K562 (cell line): ENCODE results near the gene DALRD3. TPM values are rescaled to one million over a fixed set of nuclear protein-coding genes. Genes with fewer than 3 reads are reported as not detected.

Source experiments
- ARID1B ChIP-seq: fragments of 450-650 bp; IDR thresholded peaks from 2 replicates; pipeline ENCODE4 v1.6.1; 2016; ENCODE audit warnings: antibody characterized with exemption, mild to moderate bottlenecking, inconsistent platforms
- ATF7 ChIP-seq: fragments of 450-650 bp; IDR thresholded peaks from 2 replicates; pipeline ENCODE4 v1.7.1; 2014; ENCODE audit warnings: mild to moderate bottlenecking, moderate library complexity
- CLOCK ChIP-seq: fragments of 250-450 bp; sonication (Bioruptor Pico); IDR thresholded peaks from 2 replicates; pipeline ENCODE4 v1.4.0; 2020; ENCODE audit warnings: mild to moderate bottlenecking, moderate library complexity, borderline replicate concordance
- FOXP4 ChIP-seq: sonication (generic); formaldehyde crosslinking; IDR thresholded peaks from 2 replicates; pipeline ENCODE4 v1.8.0; 2022; ENCODE audit warnings: mild to moderate bottlenecking, missing genetic modification reagents, borderline replicate concordance
- HDAC3 ChIP-seq: fragments of 450-650 bp; IDR thresholded peaks from 2 replicates; pipeline ENCODE4 v1.6.1; 2018; ENCODE audit warnings: borderline replicate concordance, mild to moderate bottlenecking, moderate library complexity; ENCODE audit not compliant: partially characterized antibody
- JUND ChIP-seq, 2 experiments: IDR thresholded peaks; 2 replicates in 1 of 2; 3 replicates in 1 of 2; pipeline ENCODE4 v1.6.1; 2011; ENCODE audit warnings: borderline replicate concordance in 2 of 2, low read depth in 2 of 2, low read length in 2 of 2, improper control_type of control experiment in 1 of 2, missing biosample characterization in 1 of 2, missing genetic modification characterization in 1 of 2, missing genetic modification reagents in 1 of 2
- KLF6 ChIP-seq: fragments of 250-450 bp; sonication (Bioruptor Pico); IDR thresholded peaks from 2 replicates; pipeline ENCODE4 v1.4.0; 2020; ENCODE audit warnings: mild to moderate bottlenecking, moderate library complexity, borderline replicate concordance
- NFRKB ChIP-seq: fragments of 450-650 bp; IDR thresholded peaks from 2 replicates; pipeline ENCODE4 v1.6.1; 2016; ENCODE audit warnings: low read depth
- TARDBP ChIP-seq: fragments of 450-650 bp; IDR thresholded peaks from 2 replicates; pipeline ENCODE4 v1.6.1; 2016
- ZBTB26 ChIP-seq: fragments of 450-650 bp; formaldehyde crosslinking; IDR thresholded peaks from 2 replicates; pipeline ENCODE4 v1.4.0; 2022; ENCODE audit warnings: missing genetic modification characterization
- ZNF263 ChIP-seq: sonication (generic); formaldehyde crosslinking; IDR thresholded peaks from 2 replicates; pipeline ENCODE4 v1.8.0; 2022; ENCODE audit warnings: mild to moderate bottlenecking, missing genetic modification reagents, borderline replicate concordance
- ZNF407 ChIP-seq: fragments of 450-650 bp; IDR thresholded peaks from 2 replicates; pipeline ENCODE4 v1.6.1; 2016; ENCODE audit warnings: low read depth
- polyA plus RNA-seq, 8 experiments: library from polyadenylated mRNA; depleted of rRNA in 4 of 8; stranded (reverse) in 5 of 8; unstranded in 3 of 8; fragments of >200 nt; fragmentation: Nextera tagmentation in 2 of 8; fragmentation: Illumina TruSeq in 1 of 8; extraction: Ambion mirVana in 2 of 8; extraction: Trizol in 1 of 8; gene quantifications; 2 replicates each; pipeline versions ENCODE4 v1.2.1 to v1.2.3, GENCODE V29; 2011 to 2014; ENCODE audit warnings: inconsistent platforms in 1 of 8, missing spikeins in 1 of 8
- total RNA-seq, 7 experiments: library from RNA; depleted of rRNA in 6 of 7; stranded (reverse); fragments of >200 nt in 6 of 7; fragmentation: Illumina TruSeq in 2 of 7; extraction: Trizol in 2 of 7; gene quantifications; 2 replicates each; pipeline versions ENCODE4 v1.2.1 to v1.2.3, GENCODE V29; 2011 to 2021; ENCODE audit warnings: low replicate concordance in 1 of 7

The DALRD3 gene
- total and polyA plus RNA-seq, 9 of the 15 experiments (the other 6 are each of a cell fraction or from before 2014, with no cell fraction given) = 6.6 to 31.3 (median 14.4) TPM

DNA sequence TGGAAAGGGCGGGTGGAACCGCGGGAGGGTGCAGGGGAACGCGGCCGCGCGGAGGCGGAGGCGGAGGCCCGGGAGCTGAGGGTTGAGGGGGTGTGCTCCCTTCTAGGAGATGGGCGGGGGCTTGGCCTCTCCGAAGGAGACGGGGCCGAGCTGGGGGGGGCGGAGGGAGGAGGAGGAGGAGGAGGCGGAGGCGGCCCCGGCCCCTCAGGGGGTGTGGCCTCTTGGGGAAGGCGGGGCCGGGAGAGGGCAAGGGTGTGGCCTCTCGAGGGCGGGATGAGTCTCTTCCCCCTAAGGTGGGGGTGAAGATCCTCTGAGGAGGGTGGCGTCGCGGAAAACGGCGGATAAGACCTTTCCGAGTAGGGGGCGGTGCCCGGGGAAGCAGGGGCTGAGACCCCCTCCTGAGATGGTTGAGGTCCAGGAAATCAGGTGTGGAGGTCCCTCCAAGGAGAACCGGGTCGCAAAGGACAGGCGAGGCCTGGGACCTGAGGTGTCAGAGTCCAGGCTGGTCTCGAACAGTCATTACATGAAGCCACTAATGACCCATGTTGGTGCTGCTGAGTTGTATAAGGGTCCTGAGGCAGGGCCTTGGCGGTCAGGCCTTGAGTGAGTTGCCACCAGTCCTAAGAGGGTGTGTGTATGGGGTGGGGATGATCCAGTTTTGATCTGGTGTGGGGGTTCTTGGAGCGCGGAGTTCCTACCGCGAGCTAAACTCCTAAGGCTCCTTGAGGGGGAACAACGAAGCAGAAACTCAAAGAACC lies 10.4 kb downstream of the DALRD3 start (continued):
- TF ChIP-seq CLOCK (CRISPR knock-in tag) (no peak), ZNF407 (no peak), TARDBP (no peak), ARID1B (0 out of 2 replicates have a peak, but pooled peaks have one; percentile 7), NFRKB (peak; percentile 12; the same call in 1 of the 2 replicates), ZNF263 (CRISPR knock-in tag) (peak; percentile 94), ZBTB26 (CRISPR knock-in tag) (no peak), KLF6 (CRISPR knock-in tag) (no peak), FOXP4 (CRISPR knock-in tag) (no peak), ATF7 (no peak), HDAC3 (no peak), JUND (IDR thresholded peaks at IDR 0.05; ENCODE audit: borderline replicate concordance, low read depth, low read length) (0 out of 2 replicates have a peak, but pooled peaks have one; percentile 1), JUND (tag; IDR thresholded peaks at IDR 0.05; ENCODE audit: borderline replicate concordance, low read depth, low read length) (no peak; the same call in 2 of the 3 replicates)
